ENCODE data around the gene GFRA1. TPM values are rescaled to one million over a fixed set of nuclear protein-coding genes. Genes with fewer than 3 reads are reported as not detected.

The GFRA1 gene
- total RNA-seq, 2 experiments from 2014 or later = not detected

DNA sequence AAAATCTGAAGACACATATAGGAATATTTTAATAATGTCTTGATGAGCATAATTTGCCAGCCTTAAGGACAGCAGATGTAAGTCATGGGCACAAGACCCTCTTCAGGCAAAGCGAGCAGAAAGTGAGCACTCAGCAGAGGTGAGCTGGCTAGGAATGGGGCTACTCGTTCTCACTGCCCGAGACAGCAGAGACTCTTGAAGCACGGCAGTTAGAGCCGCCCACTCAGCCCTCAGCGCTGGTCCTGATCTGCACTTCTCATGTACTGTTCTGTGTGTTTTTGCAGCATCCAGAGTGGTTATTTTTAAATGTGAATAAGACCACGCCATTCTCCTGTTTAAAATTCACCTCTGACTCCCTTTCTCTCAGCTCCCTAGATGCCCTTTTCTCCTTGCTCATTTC, 65.3 kb downstream of the GFRA1 start:
- no peaks in the 10 kb centered on the region for H3K36me3 ChIP-seq (ENCODE audit: insufficient read depth, low read length)
- H3K9me3 ChIP-seq (ENCODE audit: low read length) = no peaks in the 10 kb centered on the region
- H4K20me1 ChIP-seq (ENCODE audit: insufficient read depth, low read length) = no peaks in the 10 kb centered on the region
- ChIA-PET POLR2A (no interaction called here), CTCF (ENCODE audit: unreplicated experiment) (no interaction called here)
- no peak for DNase-seq (ENCODE audit: low spot score)
- H3K4me3 ChIP-seq (ENCODE audit: low read depth, low read length, poor library complexity, severe bottlenecking) = no peak overlapping the region
- intact Hi-C loops (cut with micrococcal nuclease; ENCODE audit: unreplicated experiment) = no loop called here
- no peak overlapping the region for H3K27ac ChIP-seq (ENCODE audit: low read depth, low read length, poor library complexity, severe bottlenecking)
- no TSS peak for BruUV-seq (replicated peaks)
- no peaks in the 10 kb centered on the region for H3K79me2 ChIP-seq (ENCODE audit: insufficient read depth, low read depth, low read length)
- no peak overlapping the region for H2AFZ ChIP-seq (ENCODE audit: low read length)
- no peaks in the 10 kb centered on the region for H3K4me1 ChIP-seq (ENCODE audit: insufficient read depth, low read length, poor library complexity, severe bottlenecking)
- no peaks in the 10 kb centered on the region for H3K9me2 ChIP-seq (ENCODE audit: insufficient read depth, low read length)
- TF ChIP-seq CTCF (conservative IDR thresholded peaks at IDR 0.05; ENCODE audit: low read length) = no peak
- TF ChIP-seq EZH2phosphoT487 (IDR thresholded peaks at IDR 0.05; ENCODE audit: borderline replicate concordance, low read depth, low read length) = no peak
- no peak overlapping the region for H3K4me2 ChIP-seq (ENCODE audit: low read length)

- no peaks in the 10 kb centered on the region for H4K20me1 ChIP-seq (ENCODE audit: insufficient read depth, low read length)
- H3K79me2 ChIP-seq (ENCODE audit: insufficient read depth, low read depth, low read length) = no peaks in the 10 kb centered on the region
- no peak overlapping the region for H3K4me3 ChIP-seq (ENCODE audit: low read depth, low read length, poor library complexity, severe bottlenecking)
- no peak overlapping the region for H3K4me2 ChIP-seq (ENCODE audit: low read length)
- POLR2A ChIA-PET = interaction anchor here (0.6 kb wide), 1 partner anchor 583 kb away, joined by 3 read pairs; no protein-coding TSS in a partner anchor
- CTCF ChIA-PET (ENCODE audit: unreplicated experiment) = no interaction called here
- TF ChIP-seq EZH2phosphoT487 (IDR thresholded peaks at IDR 0.05; ENCODE audit: borderline replicate concordance, low read depth, low read length) (no peak), CTCF (conservative IDR thresholded peaks at IDR 0.05; ENCODE audit: low read length) (no peak)
- H3K4me1 ChIP-seq (ENCODE audit: insufficient read depth, low read length, poor library complexity, severe bottlenecking) = no peaks in the 10 kb centered on the region
- H3K9me2 ChIP-seq (ENCODE audit: insufficient read depth, low read length) = no peaks in the 10 kb centered on the region
- BruUV-seq (replicated peaks) = no TSS peak
- no peak for DNase-seq (ENCODE audit: low spot score)
- H3K9me3 ChIP-seq (ENCODE audit: low read length) = no peaks in the 10 kb centered on the region
- no peak overlapping the region for H3K27ac ChIP-seq (ENCODE audit: low read depth, low read length, poor library complexity, severe bottlenecking)
- no peaks in the 10 kb centered on the region for H3K36me3 ChIP-seq (ENCODE audit: insufficient read depth, low read length)
- intact Hi-C loops (cut with micrococcal nuclease; ENCODE audit: unreplicated experiment) = no loop called here
- H2AFZ ChIP-seq (ENCODE audit: low read length) = no peak overlapping the region
Measured at GRCh38 chr10:116203661-116204060, 69.3 kb downstream of the GFRA1 start.

DNA sequence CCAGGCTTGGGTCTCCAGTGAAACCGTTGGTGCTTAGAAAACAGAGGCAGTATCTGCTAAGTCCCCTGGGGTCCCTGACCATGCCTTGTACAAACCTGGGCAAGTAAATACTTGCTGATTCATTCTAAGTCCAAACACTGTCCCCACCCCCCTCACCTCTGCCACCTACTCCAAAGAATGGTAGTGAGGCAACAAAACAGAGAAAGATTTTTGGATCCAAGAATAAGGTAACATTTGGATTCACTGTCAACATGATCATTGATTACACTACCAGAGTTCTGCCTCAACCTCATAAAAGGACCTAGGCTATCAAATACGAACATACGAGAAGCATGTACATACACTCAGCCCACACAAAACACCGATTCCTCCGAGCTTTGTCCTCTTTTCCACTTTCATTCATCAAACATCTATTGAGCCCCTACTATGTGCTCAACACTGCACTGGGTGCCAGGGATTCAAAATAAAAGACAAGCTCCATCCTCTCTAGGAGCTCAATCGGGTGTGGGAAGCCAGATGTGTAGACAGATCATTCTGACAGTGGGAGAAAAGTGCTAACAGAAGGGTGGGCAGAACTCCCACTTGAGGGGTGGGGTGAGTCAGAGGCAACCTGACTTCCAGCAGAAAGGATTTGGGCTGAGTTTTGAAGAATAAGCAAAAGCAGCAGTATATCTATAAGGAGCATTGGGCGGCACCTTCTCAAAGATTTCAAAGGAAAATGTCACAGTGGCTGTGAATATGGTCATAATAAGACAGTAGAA, 71.2 kb downstream of the GFRA1 start:
- Histone ChIP-seq H3K4me2 (ENCODE audit: low read length) (no peak overlapping the region), H3K4me3 (ENCODE audit: low read depth, low read length, poor library complexity, severe bottlenecking) (no peak overlapping the region), H3K4me1 (ENCODE audit: insufficient read depth, low read length, poor library complexity, severe bottlenecking) (no peaks in the 10 kb centered on the region), H3K36me3 (ENCODE audit: insufficient read depth, low read length) (no peaks in the 10 kb centered on the region), H3K9me3 (ENCODE audit: low read length) (no peaks in the 10 kb centered on the region), H2AFZ (ENCODE audit: low read length) (no peak overlapping the region), H3K9me2 (ENCODE audit: insufficient read depth, low read length) (no peaks in the 10 kb centered on the region), H3K27ac (ENCODE audit: low read depth, low read length, poor library complexity, severe bottlenecking) (no peak overlapping the region), H4K20me1 (ENCODE audit: insufficient read depth, low read length) (no peaks in the 10 kb centered on the region), H3K79me2 (ENCODE audit: insufficient read depth, low read depth, low read length) (no peaks in the 10 kb centered on the region)
- intact Hi-C loops (cut with micrococcal nuclease; ENCODE audit: unreplicated experiment) = no loop called here
- TF ChIP-seq CTCF (conservative IDR thresholded peaks at IDR 0.05; ENCODE audit: low read length) (no peak), EZH2phosphoT487 (IDR thresholded peaks at IDR 0.05; ENCODE audit: borderline replicate concordance, low read depth, low read length) (no peak)
- DNase-seq (ENCODE audit: low spot score) = no peak
- BruUV-seq (replicated peaks) = no TSS peak
- CTCF ChIA-PET (ENCODE audit: unreplicated experiment) = no interaction called here
- POLR2A ChIA-PET = no interaction called here
